Measurements from ENCODE around the gene TXNRD3. TPM values are rescaled to one million over a fixed set of nuclear protein-coding genes. Genes with fewer than 3 reads are reported as not detected.

The TXNRD3 gene
- total and polyA plus RNA-seq, 2 of the 4 experiments (the other 2 are of a cell fraction), result 3.9 to 8.4 TPM

GRCh38 chr3:126679318-126679751 lies 24.4 kb upstream of the TXNRD3 start:
- Histone ChIP-seq H4K91ac (ENCODE audit: insufficient read depth, low read depth, low read length) (no peak overlapping the region), H3K27me3 (ENCODE audit: control insufficient read depth, insufficient read depth, low read length) (peaks cover 38% of the 10 kb centered on the region), H3K27ac (ENCODE audit: insufficient read depth, low read length) (no peak overlapping the region), H2BK120ac (ENCODE audit: low read depth, low read length) (no peak overlapping the region), H3K9ac (ENCODE audit: low read depth, low read length) (no peak overlapping the region), H3K18ac (ENCODE audit: low read depth, low read length) (no peak overlapping the region), H3K4me3 (ENCODE audit: insufficient read depth, low read depth, low read length) (no peak overlapping the region), H3K4me2 (ENCODE audit: low read depth, low read length) (peak overlapping the region; percentile 63; the same call in 1 of the 2 replicates), H2BK15ac (ENCODE audit: low read depth, low read length) (no peak overlapping the region), H3K4ac (ENCODE audit: low read depth, low read length) (no peak overlapping the region), H2AFZ (replicated peaks; ENCODE audit: low read length, poor library complexity) (peak overlapping the region; percentile 89), H2AK5ac (ENCODE audit: low read depth, low read length) (no peak overlapping the region), H3K56ac (ENCODE audit: extremely low read depth, insufficient read depth, low read length) (no peak overlapping the region), H3K23ac (ENCODE audit: low read depth, low read length) (no peak overlapping the region), H3K14ac (replicated peaks; ENCODE audit: low read depth, low read length) (no peak overlapping the region), H4K5ac (ENCODE audit: low read depth, low read length) (no peak overlapping the region), H2AK9ac (replicated peaks; ENCODE audit: low read depth, low read length, poor library complexity) (no peak overlapping the region), H2BK20ac (ENCODE audit: low read depth, low read length) (no peak overlapping the region), H3K9me3 (ENCODE audit: control insufficient read depth, insufficient read depth, low read length) (no peaks in the 10 kb centered on the region), H4K8ac (ENCODE audit: low read depth in 2 of 2, low read length in 2 of 2) (no peak overlapping the region), H4K20me1 (ENCODE audit: insufficient read depth, low read length) (no peaks in the 10 kb centered on the region), H2BK5ac (ENCODE audit: low read depth, low read length, poor library complexity, severe bottlenecking) (no peak overlapping the region), H3K9me1 (ENCODE audit: insufficient read depth, low read length) (no peaks in the 10 kb centered on the region), H3K4me1 (ENCODE audit: control insufficient read depth, insufficient read depth, low read length) (no peaks in the 10 kb centered on the region), H3K36me3 (ENCODE audit: control insufficient read depth, insufficient read depth, low read length) (no peaks in the 10 kb centered on the region), H3K79me1 (ENCODE audit: low read depth in 1 of 2, low read length in 2 of 2) (no peaks in the 10 kb centered on the region)
- dilution Hi-C loops (cut with HindIII; ENCODE audit: low sequenced_read_pairs, unreplicated experiment), result no loop called here
- ATAC-seq (ENCODE audit: low read depth) (peak; percentile 99), DNase-seq (peak; percentile 62)
- TF ChIP-seq USF2 (IDR thresholded peaks at IDR 0.05; ENCODE audit: low read depth, low read length) (peak; percentile 47; the same call in 1 of the 2 replicates), POLR2A (IDR thresholded peaks at IDR 0.05; ENCODE audit: low read depth, low read length) (no peak), FOS (IDR thresholded peaks at IDR 0.05; ENCODE audit: low read depth, low read length) (no peak), RCOR1 (IDR thresholded peaks at IDR 0.05; ENCODE audit: insufficient replicate concordance, low read length) (no peak), ELK1 (IDR thresholded peaks at IDR 0.05; ENCODE audit: borderline replicate concordance, low read depth, low read length) (no peak), RAD21 (IDR thresholded peaks at IDR 0.05; ENCODE audit: low read length) (peak; percentile 84), CTCF (conservative IDR thresholded peaks at IDR 0.05; ENCODE audit: low read depth, low read length) (peak; percentile 85), BHLHE40 (IDR thresholded peaks at IDR 0.05; ENCODE audit: low read depth, low read length) (peak; percentile 81), MAZ (IDR thresholded peaks at IDR 0.05; ENCODE audit: borderline replicate concordance, low read depth, low read length) (peak; percentile 34; the same call in 1 of the 2 replicates), CHD1 (IDR thresholded peaks at IDR 0.05; ENCODE audit: low read depth, low read length) (no peak), SMC3 (IDR thresholded peaks at IDR 0.05; ENCODE audit: low read depth, low read length) (peak; percentile 63), MXI1 (IDR thresholded peaks at IDR 0.05; ENCODE audit: borderline replicate concordance, low read depth, low read length) (0 out of 2 replicates have a peak, but pooled peaks have one; percentile 34)
- intact Hi-C loops (cut with micrococcal nuclease), result loop anchor here (1.0 to 2.0 kb wide), 7 partner anchors 73 to 865 kb away; no protein-coding TSS in a partner anchor
- in situ Hi-C loops (cut with MboI; ENCODE audit: low sequenced_read_pairs), result loop anchor here (5.0 to 10.0 kb wide), 2 partner anchors 778 to 865 kb away; no protein-coding TSS in a partner anchor
- POLR2A ChIA-PET (ENCODE audit: unreplicated experiment), result no interaction called here
- BruUV-seq (replicated peaks), result no TSS peak
- CTCF ChIA-PET, result interaction anchor here (0.7 to 1.8 kb wide), 4 partner anchors 67 to 776 kb away, joined by 3 to 4 read pairs (median 4); partner anchors contain the start of gene PLXNA1
- 0% methylated on average over 6 of the region's 20 CpGs; no CpG with 5 or more reads in 1 of the 2 experiments for WGBS, 2 experiments (ENCODE audit: extremely low coverage in 2 of 2, insufficient read length in 1 of 2)
